ACHN (cell line): ENCODE results near the gene GALNT9.
A peak's percentile ranks its signal among the peaks of the same experiment; 100 is the strongest.
"Not testable (repeated sequence)": the region's sequence is repeated elsewhere in the genome, so short reads cannot be mapped to it uniquely, and the experiment has no call there.

Experiments used
- DNase-seq: peaks from one replicate; pipeline ENCODE4 v3.0.0-alpha.2; 2015
- in situ Hi-C: cut with HindIII; loops from 2 replicates; pipeline ENCODE4 v1.10.0; 2017; ENCODE audit warnings: low sequenced_read_pairs, low pct_ligation_motif_present, low pct_unique_long_range_greater_than_20kb

The GALNT9 gene

DNA sequence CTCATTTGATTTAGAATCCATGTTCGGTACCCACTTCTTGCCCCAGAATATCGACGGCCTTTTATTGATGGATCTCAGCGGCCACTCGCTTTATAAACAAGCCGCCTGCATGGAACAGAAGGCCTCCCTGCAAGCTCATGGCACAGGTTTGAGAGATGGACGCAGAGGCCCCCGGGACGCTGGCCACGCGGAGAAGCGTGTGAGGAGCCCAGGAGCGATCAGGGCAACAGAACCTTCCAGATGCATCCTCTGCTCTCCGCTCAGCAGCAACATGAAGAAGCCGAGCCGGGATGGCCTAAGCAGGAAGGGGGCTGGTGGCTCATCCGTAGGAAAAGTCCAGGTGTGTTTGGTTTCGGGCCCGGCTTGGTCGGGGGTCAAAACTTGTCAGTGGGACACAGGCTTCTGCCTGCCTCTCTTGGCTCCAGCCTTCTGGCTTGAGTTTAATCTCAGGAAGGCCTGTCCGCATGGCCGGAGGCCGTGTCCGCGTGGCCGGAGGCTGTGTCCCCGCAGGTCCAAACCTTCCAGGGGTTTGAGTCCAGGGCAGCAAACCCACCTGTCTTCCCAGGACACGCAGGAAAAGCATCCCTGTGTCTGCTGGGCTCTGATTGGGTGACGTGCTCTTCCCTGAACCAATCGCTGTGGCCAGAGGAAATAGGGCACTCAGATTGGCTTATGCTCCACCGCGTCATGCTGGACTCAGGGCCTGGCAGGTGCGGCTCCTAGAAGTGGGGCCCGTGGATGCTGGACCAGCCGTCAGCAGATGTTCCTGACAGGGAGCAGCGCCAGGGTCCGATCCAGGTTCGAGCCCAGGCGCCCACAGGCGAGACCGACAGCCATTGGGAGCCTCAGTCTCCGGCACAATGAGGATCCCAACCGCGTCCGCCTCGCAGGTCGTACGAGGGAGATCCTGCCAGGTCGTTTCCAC lies 65.0 kb downstream of the GALNT9 start:
- in situ Hi-C loops = no loop called here
- no peak for DNase-seq

DNA sequence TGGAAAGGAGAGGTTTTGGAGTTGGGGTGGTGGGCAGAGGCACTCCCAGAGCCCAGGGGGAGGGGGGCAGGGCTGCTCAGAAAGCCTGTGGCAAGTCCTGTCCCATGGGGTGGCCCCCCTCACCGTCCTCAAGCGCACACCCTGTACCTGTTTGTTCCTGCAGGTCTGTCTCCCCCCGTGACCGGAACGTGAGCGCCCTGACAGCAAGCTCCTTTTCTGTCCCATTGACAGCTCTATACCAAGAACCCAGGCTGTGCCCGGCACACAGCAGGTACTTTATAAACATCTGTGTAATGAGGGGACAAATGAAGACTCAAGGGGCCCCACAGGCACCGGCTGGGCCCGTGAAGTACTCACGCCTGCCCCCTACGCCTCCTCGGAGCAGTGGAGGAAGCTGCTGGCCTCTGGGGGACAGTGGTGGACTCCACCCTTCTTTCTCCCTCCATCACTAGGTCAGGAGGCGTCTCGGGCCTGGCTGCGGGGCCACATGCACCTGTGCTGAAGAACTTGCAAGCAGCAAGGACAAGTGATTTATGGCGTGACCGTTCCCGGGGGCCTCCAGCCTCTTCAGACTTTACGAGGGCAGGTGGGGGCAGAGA lies 65.8 kb downstream of the GALNT9 start:
- DNase-seq = no peak
- in situ Hi-C loops = no loop called here

DNA sequence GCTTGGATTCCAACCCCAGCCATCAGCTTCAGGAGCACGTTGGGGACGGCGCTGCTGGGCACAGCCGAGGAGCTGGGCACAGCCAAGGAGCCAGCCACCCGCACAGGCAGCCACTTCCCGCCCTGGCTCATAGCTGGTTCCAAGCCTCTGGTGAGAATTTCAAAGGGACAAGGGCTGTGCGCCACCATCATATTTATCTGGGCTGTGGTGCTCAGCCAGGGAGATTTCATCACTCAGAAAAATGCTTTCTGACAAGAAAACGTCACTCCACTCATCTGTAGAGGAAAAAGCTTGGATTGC lies 66.4 kb downstream of the GALNT9 start:
- in situ Hi-C loops = no loop called here
- DNase-seq = no peak

DNA sequence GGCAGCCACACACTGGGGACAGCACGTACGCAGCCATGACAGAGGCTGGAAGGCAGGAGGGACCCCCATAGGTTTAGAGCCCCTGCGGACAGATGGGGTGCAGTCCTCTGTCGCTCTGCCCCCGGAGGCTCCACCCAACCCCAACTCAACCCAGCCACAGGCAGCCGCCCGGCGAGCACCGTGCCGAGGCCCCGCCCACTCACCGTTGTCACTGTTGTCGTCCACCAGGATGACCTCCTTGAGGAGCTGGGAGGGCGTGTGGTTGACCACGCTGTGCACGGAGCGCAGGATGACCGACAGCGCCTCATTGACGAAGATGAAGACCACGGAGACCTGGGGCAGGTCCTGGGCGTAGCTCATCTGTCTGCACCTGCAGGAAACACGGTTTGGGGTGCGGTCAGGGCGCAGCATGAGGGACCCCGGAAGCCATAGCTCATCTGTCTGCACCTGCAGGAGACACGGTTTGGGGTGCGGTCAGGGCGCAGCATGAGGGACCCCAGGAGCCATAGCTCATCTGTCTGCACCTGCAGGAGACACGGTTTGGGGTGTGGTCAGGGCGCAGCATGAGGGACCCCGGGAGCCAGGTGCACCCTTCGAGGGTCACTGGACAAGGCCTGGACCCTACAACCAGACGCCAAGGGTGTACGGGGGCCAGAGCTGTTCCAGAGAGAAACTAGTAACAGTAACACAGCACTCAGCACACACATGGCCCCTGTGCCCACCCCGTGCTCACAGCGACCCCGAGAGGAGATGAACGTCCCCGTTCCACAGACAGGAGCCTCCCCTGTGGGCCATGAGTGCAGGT lies 66.9 kb downstream of the GALNT9 start:
- in situ Hi-C loops = no loop called here
- no peak for DNase-seq

DNA sequence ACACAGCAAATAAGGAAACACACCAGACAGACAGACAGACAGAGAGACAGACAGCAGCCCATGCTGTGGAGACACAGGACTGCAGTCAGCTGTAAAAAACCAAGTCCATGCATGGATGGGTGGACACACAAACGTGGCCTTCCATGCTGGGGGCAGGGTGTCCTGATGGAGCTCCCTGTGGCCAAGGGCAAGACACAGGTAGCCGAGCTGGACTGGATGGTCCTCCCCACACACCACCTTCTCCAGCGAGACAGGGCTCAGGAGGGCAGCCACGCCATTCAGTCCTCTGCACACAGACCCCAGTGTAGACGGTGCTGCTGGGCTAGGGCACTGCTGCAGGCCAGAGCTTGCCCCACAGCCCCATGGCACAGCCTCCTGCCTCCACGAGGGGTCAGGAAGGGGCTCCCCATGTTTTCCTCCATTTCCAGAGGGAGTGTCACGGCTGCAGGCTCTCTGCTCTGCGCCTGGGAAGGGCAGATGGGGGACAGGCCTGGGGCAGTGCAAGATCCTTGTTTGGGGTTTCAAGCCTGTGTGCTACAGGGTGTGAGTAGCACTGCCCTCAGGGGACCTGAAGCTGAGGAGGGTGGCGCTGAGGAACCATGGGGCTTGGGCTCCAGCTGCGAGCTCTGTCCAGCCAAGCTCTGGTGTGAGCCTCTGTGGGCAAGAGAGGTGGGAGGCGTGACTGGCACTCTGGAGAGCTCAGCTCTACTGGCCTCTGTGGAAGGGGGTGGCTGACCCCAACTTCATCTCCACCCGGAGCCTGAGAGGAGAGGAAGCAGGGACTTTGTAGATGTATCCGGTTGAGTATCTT lies 67.9 kb downstream of the GALNT9 start:
- no peak for DNase-seq
- in situ Hi-C loops = no loop called here

DNA sequence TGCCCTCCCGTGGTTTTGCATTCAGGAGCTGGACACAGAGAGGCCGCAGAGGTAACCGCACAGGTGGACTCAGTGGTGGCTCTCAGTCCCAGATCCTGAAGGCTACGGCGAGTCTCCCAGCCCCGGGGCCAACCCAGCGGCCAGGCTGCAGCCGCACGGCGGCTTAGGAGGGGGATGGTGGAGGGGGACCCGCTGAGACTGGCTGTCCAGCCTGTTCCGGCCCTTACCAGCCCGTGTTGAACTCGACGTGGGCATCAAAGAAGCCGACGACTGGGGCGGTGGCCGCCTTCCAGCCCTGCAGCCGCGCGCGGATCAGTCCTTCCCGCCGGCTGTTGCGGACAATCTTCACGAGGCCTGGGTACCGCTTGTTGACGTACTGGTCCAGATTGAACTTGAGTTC lies 68.7 kb downstream of the GALNT9 start:
- DNase-seq = no peak
- in situ Hi-C loops = no loop called here

DNA sequence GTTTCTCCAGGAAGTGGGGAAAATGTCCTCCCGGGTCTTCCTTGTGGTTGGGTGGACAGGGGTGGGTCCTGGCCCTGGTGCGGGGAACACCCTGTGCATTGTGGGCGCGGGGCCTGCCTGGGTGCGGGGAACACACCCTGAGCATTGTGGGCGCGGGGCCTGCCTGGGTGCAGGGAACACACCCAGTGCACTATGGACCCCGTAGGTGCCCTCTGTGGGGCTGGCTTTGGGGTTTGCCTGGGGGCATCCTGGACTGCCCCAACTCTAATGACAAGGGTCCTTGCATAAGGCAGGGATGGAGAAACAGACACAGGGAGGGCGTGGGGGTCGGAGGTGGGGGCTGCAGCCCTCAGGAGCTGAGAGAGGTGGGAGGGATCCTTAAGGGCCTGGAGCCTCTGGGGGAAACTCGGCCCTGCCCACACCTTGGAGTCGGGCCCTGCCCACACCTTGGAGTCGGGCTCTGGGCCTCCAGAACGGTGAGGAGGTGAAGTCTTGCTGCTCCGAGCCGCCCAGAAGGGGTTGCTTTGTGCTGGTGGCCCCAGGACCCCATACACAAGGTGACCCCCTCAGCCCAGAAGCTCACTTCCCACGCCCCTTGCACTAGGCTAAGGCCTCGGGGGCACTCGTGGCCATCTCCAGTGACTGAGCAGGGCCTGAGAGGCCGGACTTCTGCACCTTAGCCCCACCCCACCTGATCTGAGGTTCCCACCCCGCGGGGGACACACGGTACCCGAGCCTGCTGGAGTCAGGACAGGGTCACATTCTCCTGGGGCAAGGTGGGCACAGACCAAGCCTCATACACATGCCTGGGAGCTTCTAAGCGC lies 69.3 kb downstream of the GALNT9 start:
- in situ Hi-C loops = no loop called here
- no peak for DNase-seq

DNA sequence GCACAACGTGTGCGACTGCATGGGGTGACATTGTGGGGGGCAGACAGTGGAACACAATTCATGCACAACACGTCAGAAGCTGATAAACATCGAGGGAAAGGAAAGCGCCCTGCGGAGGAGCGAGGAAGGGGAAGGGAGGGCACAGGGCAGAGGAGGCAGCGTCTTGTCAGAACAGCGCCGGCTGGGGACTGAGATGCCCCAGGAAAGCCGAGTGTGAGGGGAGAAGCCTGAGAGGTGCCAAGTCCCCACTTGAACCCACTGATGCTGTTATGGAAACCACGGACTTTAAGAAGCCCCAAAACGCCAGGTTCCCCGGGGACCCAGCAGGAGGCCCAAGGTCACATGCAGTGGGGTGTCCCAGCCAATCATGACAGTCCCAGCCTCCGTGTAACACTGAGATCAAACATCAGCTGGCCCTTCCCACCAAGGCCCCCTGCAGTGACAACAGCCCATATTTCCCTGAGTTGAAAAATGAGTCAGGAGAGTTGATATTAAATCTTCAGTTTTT lies 70.0 kb downstream of the GALNT9 start:
- in situ Hi-C loops = no loop called here
- DNase-seq = peak; percentile 64

DNA sequence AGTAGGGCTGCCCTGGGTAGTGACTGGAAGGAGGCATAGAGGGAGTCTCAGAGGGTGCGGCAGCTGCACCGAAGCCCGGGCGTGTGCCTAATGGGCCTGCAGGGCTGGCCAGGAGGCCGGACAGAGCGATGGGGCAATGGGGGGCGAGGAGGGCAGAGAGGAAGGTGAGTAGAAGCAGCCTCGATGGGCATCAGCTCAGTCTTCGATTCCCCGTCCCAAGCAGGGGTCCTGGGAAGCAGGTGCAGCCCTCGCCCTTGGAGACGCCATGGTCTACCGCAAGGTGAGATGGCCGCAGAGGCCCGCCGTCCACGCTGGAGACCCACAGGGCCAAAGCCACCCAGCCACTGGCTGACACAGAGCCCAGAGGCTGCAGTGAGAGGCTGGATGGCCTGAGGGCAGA lies 70.8 kb downstream of the GALNT9 start:
- DNase-seq = no peak
- in situ Hi-C loops = no loop called here

DNA sequence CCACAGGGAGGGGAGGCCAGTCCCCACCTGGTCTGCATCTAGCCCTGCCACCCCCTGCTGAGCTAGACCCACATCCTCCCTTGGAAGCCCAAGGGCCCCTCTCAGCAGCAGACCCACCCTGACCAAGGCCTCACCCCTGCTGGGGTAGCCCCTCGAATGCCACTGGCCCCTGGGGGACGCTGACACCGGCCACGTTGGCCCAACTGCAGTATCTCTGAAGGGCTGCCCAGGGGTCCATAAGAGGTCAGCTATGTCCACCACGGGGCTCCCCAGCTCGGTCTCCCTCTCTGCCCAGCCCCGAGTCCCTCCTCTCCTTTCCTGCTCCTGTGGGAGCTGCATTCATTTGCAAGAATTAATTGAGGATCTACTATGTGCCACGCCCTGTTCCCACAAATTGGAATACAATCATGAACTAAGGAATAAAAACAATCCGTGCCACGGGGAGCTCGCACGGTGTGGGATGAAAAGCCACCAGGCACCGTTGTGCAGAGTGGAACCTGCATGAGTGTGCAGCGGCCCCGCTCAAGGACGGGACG lies 71.4 kb downstream of the GALNT9 start:
- no peak for DNase-seq
- in situ Hi-C loops = no loop called here

DNA sequence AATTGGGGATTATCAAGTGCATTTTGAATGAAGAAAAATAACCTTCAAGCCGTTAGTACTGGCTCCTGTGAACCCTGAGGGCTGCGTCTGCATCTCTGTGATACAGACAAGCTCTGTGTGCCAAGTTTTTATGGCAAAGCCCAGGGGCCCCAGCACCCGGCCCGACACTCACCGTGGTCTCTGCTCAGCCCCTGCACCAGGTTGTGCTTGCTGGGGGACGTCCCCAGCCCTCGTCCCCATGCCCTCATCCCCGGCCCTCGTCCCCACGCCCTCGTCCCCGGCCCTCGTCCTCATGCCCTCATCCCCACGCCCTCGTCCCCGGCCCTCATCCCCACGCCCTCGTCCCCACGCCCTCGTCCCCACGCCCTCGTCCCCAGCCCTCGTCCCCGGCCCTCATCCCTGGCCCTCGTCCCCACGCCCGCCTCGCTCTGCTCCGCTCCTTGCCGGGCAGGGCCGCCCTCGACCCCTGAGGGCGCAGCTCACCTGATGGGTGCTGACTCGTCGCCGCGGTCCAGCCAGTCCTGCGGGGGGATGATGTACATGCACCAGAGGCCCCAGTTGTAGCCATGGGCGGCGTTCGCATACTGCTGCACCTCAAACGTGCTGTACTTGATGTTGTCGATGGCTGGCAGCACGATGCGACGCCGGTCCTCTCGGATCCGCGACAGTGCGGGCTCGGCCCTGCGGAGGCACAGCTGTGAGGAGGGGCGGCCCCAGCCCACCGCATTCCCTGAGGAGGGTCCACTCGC lies 72.0 kb downstream of the GALNT9 start:
- no peak for DNase-seq
- in situ Hi-C loops = no loop called here

DNA sequence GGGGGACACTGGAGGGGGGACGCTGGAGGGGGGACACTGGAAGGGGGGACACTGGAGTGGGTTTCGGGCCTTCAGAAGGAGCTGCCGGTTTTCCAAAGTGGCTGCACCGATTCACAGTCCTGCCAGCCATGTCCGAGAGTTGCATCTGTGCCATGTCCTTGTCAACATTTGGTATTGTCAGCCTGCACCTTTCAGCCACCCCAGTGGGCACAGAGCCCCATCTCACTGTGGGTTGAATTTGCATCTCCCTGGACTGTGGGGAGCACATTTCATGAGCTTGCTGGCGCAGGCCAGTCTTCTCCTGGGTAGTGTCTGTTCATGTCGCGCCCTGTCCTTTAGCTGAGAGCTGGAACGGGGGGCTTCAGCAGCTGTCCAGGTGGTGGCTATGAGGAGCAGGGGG lies 72.7 kb downstream of the GALNT9 start:
- in situ Hi-C loops = no loop called here
- no peak for DNase-seq

DNA sequence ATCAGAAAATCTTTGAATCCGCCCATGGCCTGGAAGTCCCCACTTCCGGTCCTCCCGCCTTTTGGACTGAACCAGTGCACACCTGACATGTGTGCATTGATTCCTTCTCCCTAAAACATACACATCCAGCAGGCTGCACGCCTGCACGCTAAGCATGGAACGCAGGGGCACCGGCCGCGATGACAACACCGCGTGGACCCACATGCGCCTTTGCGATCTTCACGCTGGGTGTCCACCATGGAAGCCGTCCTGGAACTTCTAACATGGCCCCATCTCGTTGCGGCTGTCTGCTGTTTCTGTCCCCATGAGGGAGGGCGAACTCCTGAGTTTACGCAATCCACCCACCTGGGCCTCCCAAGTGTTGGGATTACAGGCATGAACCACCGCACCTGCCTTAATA lies 73.7 kb downstream of the GALNT9 start:
- in situ Hi-C loops = no loop called here
- DNase-seq = no peak

DNA sequence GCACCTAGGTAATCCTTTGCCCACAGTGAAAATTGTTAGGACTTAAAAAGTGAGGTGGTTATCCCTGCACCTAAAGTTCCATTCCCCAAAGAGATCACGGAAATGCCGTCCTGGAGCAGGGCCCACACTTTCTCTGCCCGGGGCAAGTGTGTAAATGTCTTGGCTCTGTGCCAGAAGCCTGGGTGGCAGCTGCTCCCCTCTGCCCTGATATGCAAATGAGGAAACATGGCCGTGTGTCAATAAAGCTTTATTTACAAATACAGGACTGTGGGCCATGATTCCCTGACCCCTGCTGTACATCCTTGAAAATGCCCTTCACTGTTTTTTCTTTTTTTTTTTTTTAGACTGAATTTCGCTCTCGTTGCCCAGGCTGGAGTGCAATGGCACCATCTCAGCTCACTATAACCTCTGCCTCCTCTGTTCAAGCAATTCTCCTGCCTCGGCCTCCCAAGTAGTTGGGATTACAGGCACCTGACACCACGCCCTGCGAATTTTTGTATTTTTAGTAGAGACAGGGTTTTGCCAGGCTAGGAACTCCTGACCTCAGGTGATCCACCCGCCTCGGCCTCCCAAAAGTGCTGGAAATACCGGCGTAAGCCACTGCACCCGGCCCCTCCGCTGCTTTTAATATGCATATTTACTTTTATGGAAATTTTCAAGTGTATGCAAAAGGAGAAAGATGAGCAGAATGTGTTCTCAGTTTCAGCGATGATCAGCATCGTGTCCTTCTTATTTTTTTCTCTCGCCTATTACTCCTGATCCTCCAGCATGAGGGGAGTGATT lies 75.5 kb downstream of the GALNT9 start:
- in situ Hi-C loops = no loop called here
- no peak for DNase-seq

DNA sequence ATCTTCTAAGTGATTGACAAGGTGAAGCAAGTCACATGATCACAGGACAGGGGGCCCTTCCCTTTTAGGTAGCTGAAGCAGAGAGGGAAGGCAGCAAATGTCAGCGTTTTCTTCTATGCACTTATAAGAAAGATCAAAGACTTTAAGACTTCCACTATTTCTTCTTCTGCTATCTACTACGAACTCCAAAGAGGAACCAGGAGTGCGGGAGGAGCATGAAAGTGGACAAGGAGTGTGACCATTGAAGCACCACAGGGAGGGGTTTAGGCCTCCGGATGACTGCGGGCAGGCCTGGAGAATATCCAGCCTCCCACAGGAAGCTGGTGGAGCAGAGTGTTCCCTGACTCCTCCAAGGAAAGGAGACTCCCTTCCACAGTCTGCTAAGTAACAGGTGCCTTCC lies 76.4 kb downstream of the GALNT9 start:
- in situ Hi-C loops, DNase-seq: not testable (repeated sequence)

DNA sequence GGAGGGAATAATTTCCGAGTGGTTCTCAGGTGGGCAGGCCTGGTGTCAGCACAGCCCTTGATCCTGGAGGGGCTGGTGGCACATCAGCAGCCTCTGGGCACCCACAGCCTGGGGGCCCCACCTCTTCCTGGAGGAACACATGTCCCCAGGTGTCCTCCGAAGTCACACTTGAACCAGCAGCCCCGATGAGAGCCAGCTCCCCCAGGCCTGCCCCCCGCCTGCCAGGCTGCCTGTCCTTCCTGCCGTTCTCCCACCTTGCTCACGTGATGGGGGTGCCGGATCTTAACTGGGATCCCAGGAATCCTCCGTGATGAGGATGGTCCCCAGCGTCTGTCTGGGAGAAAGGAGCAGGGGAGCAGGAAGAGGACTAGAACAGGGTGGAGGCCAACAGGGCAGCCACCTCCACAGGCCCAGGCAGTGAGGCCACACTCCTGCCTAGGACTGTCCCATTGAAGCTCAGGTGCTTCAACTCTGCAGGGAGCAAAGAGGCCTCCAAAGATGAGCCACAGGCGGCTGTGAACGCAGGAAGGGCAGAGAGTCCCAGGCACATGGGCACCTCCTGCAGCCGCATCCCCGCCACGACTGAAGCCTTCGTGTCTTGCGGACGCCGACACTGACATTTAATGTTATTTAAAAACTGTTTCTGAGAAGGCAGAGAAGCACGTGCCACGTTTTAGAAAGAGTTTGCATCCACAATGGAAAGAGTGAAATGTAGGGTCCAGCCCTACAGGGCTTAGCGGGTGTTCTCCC lies 77.5 kb downstream of the GALNT9 start:
- DNase-seq = no peak
- in situ Hi-C loops = no loop called here
